OCI-LY3 (cell line): ENCODE results near the gene TRAF4.
A peak's percentile ranks its signal among the peaks of the same experiment; 100 is the strongest.

Source experiments
- H2AFZ ChIP-seq: fragments of 200-600, 300-600 bp; shearing (Covaris generic); 2 replicates; pipeline ENCODE4 v1.6.0; 2014; ENCODE audit warnings: antibody characterized with exemption, low read depth, low read length
- H3K27ac ChIP-seq: fragments of 200-600, 300-600 bp; sonication (generic); 2 replicates; pipeline ENCODE4 v1.5.1; 2014; ENCODE audit warnings: mild to moderate bottlenecking, low read length, moderate library complexity, mixed read lengths
- H3K27me3 ChIP-seq: fragments of 200-600, 300-600 bp; sonication (generic); 2 replicates; pipeline ENCODE4 v1.6.1; 2014; ENCODE audit warnings: low read depth, low read length, mixed read lengths
- H3K36me3 ChIP-seq: fragments of 200-600, 300-600 bp; sonication (generic); replicated peaks from 2 replicates; pipeline ENCODE3; 2014; ENCODE audit warnings: low read depth, low read length, mixed read lengths
- H3K4me1 ChIP-seq: fragments of 300-600, 200-600 bp; sonication (generic); 2 replicates; pipeline ENCODE4 v1.6.1; 2014; ENCODE audit warnings: low read length, mixed read lengths
- H3K4me2 ChIP-seq: fragments of 200-600, 300-600 bp; sonication (generic); 2 replicates; pipeline ENCODE4 v1.6.1; 2014; ENCODE audit warnings: low read length, mixed read lengths
- H3K4me3 ChIP-seq: fragments of 300-600, 200-600 bp; sonication (generic); 2 replicates; pipeline ENCODE4 v1.5.1; 2014; ENCODE audit warnings: antibody characterized with exemption, mild to moderate bottlenecking, low read length, moderate library complexity
- H3K79me2 ChIP-seq: fragments of 300-600, 200-600 bp; shearing (Covaris generic); 2 replicates; pipeline ENCODE4 v1.6.1; 2014; ENCODE audit warnings: mild to moderate bottlenecking, low read length, mixed read lengths
- H3K9ac ChIP-seq: fragments of 300-600, 200-600 bp; shearing (Covaris generic); 2 replicates; pipeline ENCODE4 v1.6.0; 2014; ENCODE audit warnings: mild to moderate bottlenecking, low read length, moderate library complexity
- H3K9me3 ChIP-seq: fragments of 200-600, 300-600 bp; shearing (Covaris generic); 2 replicates; pipeline ENCODE4 v1.6.1; 2014; ENCODE audit warnings: low read length, mixed read lengths; ENCODE audit not compliant: insufficient read depth
- H4K20me1 ChIP-seq: fragments of 200-600, 300-600 bp; sonication (generic); 2 replicates; pipeline ENCODE4 v1.6.1; 2016; ENCODE audit warnings: low read length, mixed read lengths; ENCODE audit not compliant: insufficient read depth
- CTCF ChIP-seq: fragments of 200-600, 300-600 bp; sonication (generic); IDR thresholded peaks from 2 replicates; pipeline ENCODE4 v1.5.1; 2014; ENCODE audit warnings: antibody characterized with exemption, low read length, low read depth
- EZH2phosphoT487 ChIP-seq: fragments of 200-600 bp; shearing (Covaris generic); IDR thresholded peaks from 2 replicates; pipeline ENCODE4 v1.6.1; 2018; ENCODE audit warnings: antibody characterized with exemption, mixed run types, low read depth

The TRAF4 gene

DNA sequence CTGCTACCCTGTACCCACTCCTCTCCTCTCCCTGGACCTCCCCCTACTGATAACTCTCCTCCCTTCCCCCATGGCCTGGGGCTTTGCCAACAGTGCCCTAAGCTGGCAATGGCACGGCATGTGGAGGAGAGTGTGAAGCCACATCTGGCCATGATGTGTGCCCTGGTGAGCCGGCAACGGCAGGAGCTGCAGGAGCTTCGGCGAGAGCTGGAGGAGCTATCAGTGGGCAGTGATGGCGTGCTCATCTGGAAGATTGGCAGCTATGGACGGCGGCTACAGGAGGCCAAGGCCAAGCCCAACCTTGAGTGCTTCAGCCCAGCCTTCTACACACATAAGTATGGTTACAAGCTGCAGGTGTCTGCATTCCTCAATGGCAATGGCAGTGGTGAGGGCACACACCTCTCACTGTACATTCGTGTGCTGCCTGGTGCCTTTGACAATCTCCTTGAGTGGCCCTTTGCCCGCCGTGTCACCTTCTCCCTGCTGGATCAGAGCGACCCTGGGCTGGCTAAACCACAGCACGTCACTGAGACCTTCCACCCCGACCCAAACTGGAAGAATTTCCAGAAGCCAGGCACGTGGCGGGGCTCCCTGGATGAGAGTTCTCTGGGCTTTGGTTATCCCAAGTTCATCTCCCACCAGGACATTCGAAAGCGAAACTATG lies 5.2 kb downstream of the TRAF4 start:
- H3K9ac ChIP-seq = peak overlapping the region; percentile 34; the same call in 1 of the 2 replicates
- H3K36me3 ChIP-seq = peaks cover 77% of the 10 kb centered on the region
- peaks cover 78% of the 10 kb centered on the region for H3K79me2 ChIP-seq
- no peaks in the 10 kb centered on the region for H3K9me3 ChIP-seq
- H4K20me1 ChIP-seq = peaks cover 73% of the 10 kb centered on the region
- no peaks in the 10 kb centered on the region for H3K27me3 ChIP-seq
- H2AFZ ChIP-seq = no peak overlapping the region
- TF ChIP-seq EZH2phosphoT487 (no peak), CTCF (no peak)
- H3K4me1 ChIP-seq = peaks cover 64% of the 10 kb centered on the region
- H3K4me3 ChIP-seq = peak overlapping the region; percentile 21; the same call in 1 of the 2 replicates
- peak overlapping the region; percentile 100 for H3K4me2 ChIP-seq
- peak overlapping the region; percentile 94 for H3K27ac ChIP-seq

GRCh38 chr17:28749516-28750177 lies 5.8 kb downstream of the TRAF4 start:
- no peak overlapping the region for H2AFZ ChIP-seq
- no peak for TF ChIP-seq EZH2phosphoT487
- TF ChIP-seq CTCF = no peak
- H3K27me3 ChIP-seq = no peaks in the 10 kb centered on the region
- peaks cover 64% of the 10 kb centered on the region for H3K4me1 ChIP-seq
- no peaks in the 10 kb centered on the region for H3K9me3 ChIP-seq
- peaks cover 72% of the 10 kb centered on the region for H4K20me1 ChIP-seq
- peak overlapping the region; percentile 21; the same call in 1 of the 2 replicates for H3K4me3 ChIP-seq
- peak overlapping the region; percentile 34; the same call in 1 of the 2 replicates for H3K9ac ChIP-seq
- H3K79me2 ChIP-seq = peaks cover 72% of the 10 kb centered on the region
- H3K4me2 ChIP-seq = peak overlapping the region; percentile 100
- peak overlapping the region; percentile 94 for H3K27ac ChIP-seq
- H3K36me3 ChIP-seq = peaks cover 73% of the 10 kb centered on the region

DNA sequence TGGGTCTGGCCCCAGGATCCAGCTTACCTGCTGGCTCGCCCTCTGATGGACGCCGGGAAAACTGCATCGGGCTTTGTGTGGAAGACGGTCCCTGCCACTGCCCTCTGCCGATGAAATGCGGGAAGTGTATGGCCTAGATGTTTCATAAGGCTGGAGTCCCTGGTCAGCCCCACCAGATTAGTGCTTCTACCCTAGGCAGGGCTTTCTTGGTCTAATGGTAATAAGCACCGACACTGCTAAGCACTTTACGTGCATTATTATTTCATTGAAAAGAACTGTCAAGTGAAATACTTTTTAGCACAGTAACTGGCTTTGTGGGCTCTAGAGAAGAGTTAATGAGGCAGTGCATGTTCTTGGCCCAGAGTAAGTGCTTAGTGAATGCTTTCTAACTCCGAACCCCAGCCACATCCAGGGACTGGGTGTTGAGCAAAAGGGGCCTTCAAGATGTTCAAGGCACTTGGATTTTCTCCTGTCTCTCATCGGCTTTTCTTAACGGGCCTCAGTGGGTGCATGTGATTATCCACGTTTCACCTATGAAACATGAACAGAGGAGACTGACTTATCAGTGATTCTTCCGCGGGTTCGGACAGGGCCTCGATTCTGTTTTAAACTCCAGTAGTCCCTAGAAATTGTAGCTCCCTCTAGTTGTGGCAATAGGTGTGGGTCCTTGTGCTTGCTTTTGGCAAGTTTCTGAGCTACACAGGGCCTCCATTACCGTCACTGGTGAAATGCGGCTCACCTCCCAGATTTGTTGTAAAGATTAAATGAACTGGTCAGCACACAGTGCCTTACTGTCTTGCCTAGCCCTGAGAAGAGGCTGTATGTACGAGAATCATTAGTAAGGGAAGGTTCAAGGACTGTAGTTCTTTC lies 6.6 kb downstream of the TRAF4 start:
- peaks cover 64% of the 10 kb centered on the region for H3K79me2 ChIP-seq
- H3K4me2 ChIP-seq = 0 out of 2 replicates have a peak overlapping the region, but pooled peaks have one; percentile 100
- TF ChIP-seq EZH2phosphoT487 = no peak
- TF ChIP-seq CTCF = peak; percentile 95
- H3K9me3 ChIP-seq = no peaks in the 10 kb centered on the region
- peak overlapping the region; percentile 94 for H3K27ac ChIP-seq
- H3K36me3 ChIP-seq = peaks cover 65% of the 10 kb centered on the region
- H4K20me1 ChIP-seq = peaks cover 65% of the 10 kb centered on the region
- H2AFZ ChIP-seq = no peak overlapping the region
- H3K27me3 ChIP-seq = no peaks in the 10 kb centered on the region
- no peak overlapping the region for H3K4me3 ChIP-seq
- H3K4me1 ChIP-seq = peaks cover 64% of the 10 kb centered on the region
- H3K9ac ChIP-seq = peak overlapping the region; percentile 24; the same call in 1 of the 2 replicates
